Psoas muscle (tissue), 8 donors: Measurements from ENCODE around the gene RNPS1. TPM values are rescaled to one million over a fixed set of nuclear protein-coding genes. Genes with fewer than 3 reads are reported as not detected.

Source experiments
- ATAC-seq, 4 donors: fragments of 200-7000 bp; cut with Tn5 transposase; one replicate each; pipeline ENCODE4 v1.9.1; 2020; ENCODE audit warnings: moderate library complexity in 3 of 4, mild to moderate bottlenecking in 2 of 4
- DNase-seq, 2 donors: peaks; one replicate each; pipeline ENCODE4 v3.0.0-alpha.2; 2020
- H3K27ac ChIP-seq: fragments of 200-600 bp; one replicate; pipeline ENCODE4 v1.8.0; 2022
- H3K27me3 ChIP-seq, 3 donors: fragments of 200-600 bp in 1 of 3; one replicate each; pipeline versions ENCODE4 v1.6.1 to v1.8.0; 2013 to 2022; ENCODE audit warnings: low read length in 2 of 3, mild to moderate bottlenecking in 2 of 3, moderate library complexity in 1 of 3; ENCODE audit not compliant: insufficient read depth in 3 of 3
- H3K36me3 ChIP-seq, 2 donors: fragments of 200-600 bp in 1 of 2; one replicate each; pipeline versions ENCODE4 v1.6.1 to v1.8.0; 2013 to 2022; ENCODE audit warnings: low read depth in 1 of 2, mild to moderate bottlenecking in 1 of 2, moderate library complexity in 1 of 2; ENCODE audit not compliant: insufficient read depth in 1 of 2
- H3K4me1 ChIP-seq: fragments of 200-600 bp; one replicate; pipeline ENCODE4 v1.8.0; 2022
- H3K4me3 ChIP-seq: fragments of 200-600 bp; one replicate; pipeline ENCODE4 v1.8.0; 2022; ENCODE audit warnings: mild to moderate bottlenecking
- H3K9me3 ChIP-seq: fragments of 200-600 bp; one replicate; pipeline ENCODE4 v1.8.0; 2022
- WGBS, 3 donors: extraction: QIAGEN DNeasy Blood & Tissue Kit; methylation state at CpG; one replicate each; pipeline versions ENCODE4 v1.1.6 to v1.1.7; 2013; 5-methylcytosine and 5-hydroxymethylcytosine counted together
- intact Hi-C, 2 donors: fragments of 100-400 bp; cut with DNase I; formaldehyde crosslinking; loops; one replicate each; pipeline versions ENCODE4 v1.11.0 to v1.14.2; 2022
- polyA plus RNA-seq, 3 donors: library from polyadenylated mRNA; stranded (reverse); fragments of 200-250 nt; gene quantifications; one replicate each; pipeline ENCODE4 v1.2.3, GENCODE V29; 2013
- total RNA-seq, 4 donors: library from RNA; stranded (reverse); fragmentation: NEBNext Ultra II Directional in 2 of 4; extraction: Animal tissue kit (Norgen Biotek cat#: 25700) in 2 of 4; gene quantifications; one replicate each; pipeline versions ENCODE4 v1.2.1 to v1.2.4, GENCODE V29; 2021 to 2023
- TF ChIP-seq, protein P1 (sequence below): fragments of 200-600 bp; IDR thresholded peaks from one replicate; pipeline ENCODE4 v1.8.0; 2022; ENCODE audit warnings: antibody characterized with exemption
- donor health status: healthy with polysubstance abuse.
- donor health status: DM: no; HTN: no; CAD: no; lungs with moderate emphysema.
- donor health status: Bipolar disorder and iron deficiency.
- donor health status: healthy.
- donor health status: DM: yes; HTN: yes; CAD: no.
- donor health status: DM: no; HTN: no; CAD: no.
- donor health status: DM: no; HTN: no; CAD: no.
- donor health status: DM: yes; HTN: yes; CAD: no.

The RNPS1 gene
- total and polyA plus RNA-seq, 7 donors = 165 to 441 (median 193) TPM

GRCh38 chr16:2280461-2280860 is 12.5 kb upstream of the RNPS1 start:
- Histone ChIP-seq H3K27me3 (no peaks in the 10 kb centered on the region), H3K4me1 (peaks cover 5% of the 10 kb centered on the region), H3K27ac (no peak overlapping the region), H3K9me3 (no peaks in the 10 kb centered on the region), H3K4me3 (no peak overlapping the region), H3K36me3 (peaks cover 0 to 49% of the 10 kb centered on the region in 2 donors)
- DNase-seq = no peak
- 89 to 95% (median 91%) methylated on average over 5 to 8 of the region's 8 CpGs for WGBS, 3 donors
- TF ChIP-seq, protein P1, sequence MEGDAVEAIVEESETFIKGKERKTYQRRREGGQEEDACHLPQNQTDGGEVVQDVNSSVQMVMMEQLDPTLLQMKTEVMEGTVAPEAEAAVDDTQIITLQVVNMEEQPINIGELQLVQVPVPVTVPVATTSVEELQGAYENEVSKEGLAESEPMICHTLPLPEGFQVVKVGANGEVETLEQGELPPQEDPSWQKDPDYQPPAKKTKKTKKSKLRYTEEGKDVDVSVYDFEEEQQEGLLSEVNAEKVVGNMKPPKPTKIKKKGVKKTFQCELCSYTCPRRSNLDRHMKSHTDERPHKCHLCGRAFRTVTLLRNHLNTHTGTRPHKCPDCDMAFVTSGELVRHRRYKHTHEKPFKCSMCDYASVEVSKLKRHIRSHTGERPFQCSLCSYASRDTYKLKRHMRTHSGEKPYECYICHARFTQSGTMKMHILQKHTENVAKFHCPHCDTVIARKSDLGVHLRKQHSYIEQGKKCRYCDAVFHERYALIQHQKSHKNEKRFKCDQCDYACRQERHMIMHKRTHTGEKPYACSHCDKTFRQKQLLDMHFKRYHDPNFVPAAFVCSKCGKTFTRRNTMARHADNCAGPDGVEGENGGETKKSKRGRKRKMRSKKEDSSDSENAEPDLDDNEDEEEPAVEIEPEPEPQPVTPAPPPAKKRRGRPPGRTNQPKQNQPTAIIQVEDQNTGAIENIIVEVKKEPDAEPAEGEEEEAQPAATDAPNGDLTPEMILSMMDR = no peak
- intact Hi-C loops = loop anchor here in 1 of 2 donors (10.0 kb wide), 1 partner anchor 134 kb away; no protein-coding TSS in a partner anchor
- ATAC-seq = no peak

DNA sequence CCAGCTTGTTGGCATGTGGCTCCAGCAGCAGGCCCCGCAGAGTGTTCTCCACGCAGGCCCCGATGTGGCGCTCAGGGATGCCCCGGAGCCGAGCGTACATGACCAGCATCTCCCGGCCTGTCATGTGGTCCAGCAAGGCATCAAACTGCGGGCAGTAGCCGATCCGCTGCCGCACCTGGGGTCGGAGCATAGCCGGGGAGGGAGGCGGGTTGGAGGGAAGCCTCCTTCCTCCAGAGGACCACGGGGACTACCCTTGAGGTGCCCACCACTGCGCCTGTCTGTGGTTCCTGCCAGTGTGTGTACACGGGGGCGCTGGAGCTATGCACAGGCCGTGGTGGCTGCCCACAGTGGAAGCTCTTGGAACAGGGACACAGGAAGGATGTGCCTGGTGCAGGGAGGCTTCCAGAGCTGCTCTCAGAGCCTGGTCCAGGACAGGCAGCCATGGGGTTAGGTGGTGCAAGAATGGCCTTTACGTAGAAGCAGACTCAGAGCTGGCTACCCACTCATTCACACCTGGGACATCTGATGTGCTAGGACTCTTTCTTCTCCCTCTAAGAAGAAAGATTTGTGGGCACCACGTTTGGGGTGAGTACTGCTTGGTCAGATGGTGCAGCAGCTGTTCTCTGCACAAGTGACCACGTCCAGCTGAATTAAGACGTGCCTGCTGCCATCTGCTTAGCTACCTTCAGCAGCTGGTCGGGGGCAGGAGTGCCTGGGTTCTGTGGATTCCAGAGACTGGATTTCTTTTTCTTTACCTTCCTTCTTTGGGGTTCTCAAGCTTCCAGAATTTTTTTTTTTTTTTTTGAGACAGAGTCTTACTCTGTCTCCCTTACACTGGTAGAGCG is 11.3 kb upstream of the RNPS1 start:
- intact Hi-C loops = no loop called here
- 81 to 87% (median 83%) methylated on average over 26 of the region's 26 CpGs for WGBS, 3 donors

DNA sequence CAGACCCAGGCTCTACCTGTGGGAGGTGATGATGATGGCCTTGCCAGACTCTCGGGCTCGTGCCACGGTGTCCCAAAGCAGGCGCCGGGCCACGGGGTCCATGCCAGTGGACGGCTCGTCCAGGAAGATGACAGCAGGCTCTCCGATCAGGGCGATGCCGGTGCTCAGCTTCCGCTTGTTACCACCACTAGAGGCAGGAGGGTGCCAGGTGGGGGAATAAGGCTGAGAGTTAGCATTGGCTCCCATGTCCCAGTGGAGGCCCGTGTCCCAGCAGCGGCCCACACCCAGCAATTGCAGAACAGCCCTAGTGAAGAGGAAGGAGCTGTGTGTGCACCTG is 10.3 kb upstream of the RNPS1 start:
- TF ChIP-seq, protein P1 = no peak
- Histone ChIP-seq H3K9me3 (no peaks in the 10 kb centered on the region), H3K4me1 (peaks cover 5% of the 10 kb centered on the region), H3K4me3 (no peak overlapping the region), H3K36me3 (peaks cover 0 to 35% of the 10 kb centered on the region in 2 donors), H3K27ac (no peak overlapping the region), H3K27me3 (no peaks in the 10 kb centered on the region)
- DNase-seq (no peak), ATAC-seq (no peak)
- WGBS, 3 donors = 86 to 89% (median 88%) methylated on average over 14 of the region's 14 CpGs
- intact Hi-C loops = no loop called here

More for the DNA sequence above, 11.3 kb upstream of the RNPS1 start:
- Histone ChIP-seq H3K9me3 (no peaks in the 10 kb centered on the region), H3K4me3 (no peak overlapping the region), H3K36me3 (peaks cover 0 to 39% of the 10 kb centered on the region in 2 donors), H3K27me3 (no peaks in the 10 kb centered on the region), H3K27ac (no peak overlapping the region), H3K4me1 (peaks cover 5% of the 10 kb centered on the region)
- DNase-seq (no peak), ATAC-seq (no peak)
- TF ChIP-seq, protein P1 = no peak

DNA sequence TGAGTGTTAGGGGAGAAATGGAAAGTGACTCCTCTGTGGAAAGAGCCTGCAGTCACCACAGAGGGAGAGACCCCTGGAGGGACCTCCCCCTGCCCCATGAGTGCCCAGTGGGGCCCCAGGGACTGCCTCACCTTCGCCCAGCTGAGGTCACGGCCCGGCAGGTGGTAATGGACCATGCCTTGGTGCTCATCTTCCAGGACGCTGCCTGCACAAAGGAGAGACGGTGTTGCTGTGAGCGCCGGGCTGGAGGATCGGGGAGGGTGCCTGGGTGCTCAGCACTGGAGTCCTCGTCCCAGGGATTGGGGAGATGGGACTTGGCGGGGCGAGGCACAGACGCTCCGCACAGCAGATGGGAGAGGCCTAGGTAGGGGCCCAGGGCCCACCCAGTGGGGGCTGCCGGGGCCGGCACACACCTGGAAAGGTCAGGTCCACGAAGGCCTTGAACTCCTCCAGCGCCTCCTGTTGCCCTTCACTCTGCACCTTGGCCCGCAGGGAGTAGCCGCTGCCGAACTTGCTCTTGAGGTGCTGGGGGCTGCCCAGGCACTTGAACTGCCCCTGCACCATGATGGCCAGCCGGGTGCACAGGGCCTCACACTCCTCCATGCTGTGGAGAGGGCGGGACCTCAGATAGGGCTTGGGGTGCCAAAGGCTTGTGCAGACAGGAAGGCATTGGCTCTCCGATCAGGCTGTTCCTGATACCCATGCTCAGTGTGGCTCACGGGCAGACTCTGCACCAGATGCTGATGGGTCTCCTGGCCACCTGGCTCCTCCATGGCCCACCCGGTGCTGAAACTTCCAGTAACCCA is 9.7 kb upstream of the RNPS1 start:
- WGBS, 3 donors = 91 to 94% (median 92%) methylated on average over 25 of the region's 25 CpGs
- peaks cover 0 to 35% of the 10 kb centered on the region in 2 donors for H3K36me3 ChIP-seq
- DNase-seq (no peak), ATAC-seq (no peak)
- no peaks in the 10 kb centered on the region for H3K27me3 ChIP-seq
- H3K27ac ChIP-seq = no peak overlapping the region
- intact Hi-C loops = no loop called here
- peaks cover 5% of the 10 kb centered on the region for H3K4me1 ChIP-seq
- H3K4me3 ChIP-seq = no peak overlapping the region
- TF ChIP-seq, protein P1 = no peak
- no peaks in the 10 kb centered on the region for H3K9me3 ChIP-seq
